H1 (cell line): Measurements from ENCODE around the gene MYLK4. TPM values are rescaled to one million over a fixed set of nuclear protein-coding genes. Genes with fewer than 3 reads are reported as not detected.

Experiments
- CTCF ChIA-PET: fragments of 300-600 bp; sonication (Branson Sonifier 250); formaldehyde crosslinking; loops from one replicate; lab custom pipeline; 2021; ENCODE audit not compliant: partially characterized antibody; lab: Charles Lee
- POLR2A ChIA-PET: fragments of 300-600 bp; sonication (Branson Sonifier 250); formaldehyde crosslinking; loops from one replicate; lab custom pipeline; 2021; ENCODE audit warnings: inconsistent platforms; ENCODE audit not compliant: partially characterized antibody; lab: Charles Lee
- DNase-seq, 2 experiments: peaks; one replicate each; pipeline versions ENCODE4 v3.0.0 to v3.0.0-alpha.2; 2010 to 2022; ENCODE audit warnings: low spot score in 2 of 2, low read depth in 1 of 2, mixed read lengths in 1 of 2
- FAIRE-seq: peaks from 2 replicates; lab custom pipeline; 2011; peaks lifted over from hg19 to GRCh38; lab: Jason Lieb, UNC
- H2AFZ ChIP-seq: 2 replicates; pipeline ENCODE4 v1.8.1; 2012; ENCODE audit warnings: low read length, inconsistent platforms
- H2AK5ac ChIP-seq: 2 replicates; pipeline ENCODE4 v1.6.1; 2013; ENCODE audit warnings: low read depth, low read length
- H2BK120ac ChIP-seq: replicated peaks from 2 replicates; pipeline ENCODE3; 2013; ENCODE audit warnings: low read depth, low read length, inconsistent platforms
- H2BK12ac ChIP-seq: 2 replicates; pipeline ENCODE4 v1.6.1; 2013; ENCODE audit warnings: low read depth, low read length
- H2BK15ac ChIP-seq: 2 replicates; pipeline ENCODE4 v1.6.1; 2013; ENCODE audit warnings: low read length
- H2BK20ac ChIP-seq: 2 replicates; pipeline ENCODE4 v1.6.1; 2013; ENCODE audit warnings: low read length
- H2BK5ac ChIP-seq: 2 replicates; pipeline ENCODE4 v1.6.1; 2013; ENCODE audit warnings: low read depth, low read length
- H3K14ac ChIP-seq: 2 replicates; pipeline ENCODE4 v1.6.1; 2013; ENCODE audit warnings: inconsistent platforms; ENCODE audit not compliant: insufficient read length
- H3K18ac ChIP-seq: 2 replicates; pipeline ENCODE4 v1.6.1; 2013; ENCODE audit warnings: low read length; ENCODE audit errors: extremely low read depth
- H3K23ac ChIP-seq: 2 replicates; pipeline ENCODE4 v1.6.1; 2013; ENCODE audit warnings: inconsistent platforms; ENCODE audit not compliant: insufficient read length
- H3K23me2 ChIP-seq: 2 replicates; pipeline ENCODE4 v1.6.1; 2013; ENCODE audit warnings: low read depth, low read length
- H3K27ac ChIP-seq: 2 replicates; pipeline ENCODE4 v1.6.1; 2011; ENCODE audit warnings: low read depth, low read length, inconsistent platforms
- H3K27me3 ChIP-seq, 4 experiments: replicated peaks in 1 of 4; 1 replicate in 1 of 4; 2 replicates in 3 of 4; pipeline versions ENCODE4 v1.6.1 to v1.8.1; 2011 to 2013; ENCODE audit warnings: low read length in 3 of 4, mild to moderate bottlenecking in 3 of 4, inconsistent platforms in 2 of 4, mixed read lengths in 2 of 4, moderate library complexity in 1 of 4; ENCODE audit not compliant: control insufficient read depth in 3 of 4, insufficient read depth in 3 of 4; ENCODE audit errors: extremely low read depth in 1 of 4
- H3K36me3 ChIP-seq, 4 experiments: 2 replicates each; pipeline versions ENCODE4 v1.6.1 to v1.8.1; 2011 to 2013; ENCODE audit warnings: mild to moderate bottlenecking in 4 of 4, low read length in 3 of 4, moderate library complexity in 2 of 4, control low read depth in 1 of 4, inconsistent platforms in 1 of 4; ENCODE audit not compliant: insufficient read depth in 4 of 4, control insufficient read depth in 2 of 4
- H3K4ac ChIP-seq: replicated peaks from 2 replicates; pipeline ENCODE3; 2013; ENCODE audit warnings: low read length, low read depth, mixed read lengths, inconsistent platforms; ENCODE audit not compliant: insufficient read length
- H3K4me1 ChIP-seq, 4 experiments: replicated peaks in 1 of 4; 1 replicate in 1 of 4; 2 replicates in 3 of 4; pipeline versions ENCODE4 v1.6.1 to v1.8.1; 2011 to 2013; ENCODE audit warnings: low read length in 3 of 4, inconsistent platforms in 2 of 4, mixed read lengths in 1 of 4; ENCODE audit not compliant: insufficient read depth in 4 of 4, control insufficient read depth in 3 of 4
- H3K4me2 ChIP-seq, 2 experiments: 2 replicates each; pipeline versions ENCODE4 v1.6.1 to v1.8.1; 2011 to 2013; ENCODE audit warnings: low read depth in 2 of 2, low read length in 2 of 2, control low read depth in 1 of 2, inconsistent platforms in 1 of 2, mild to moderate bottlenecking in 1 of 2; ENCODE audit not compliant: insufficient read depth in 1 of 2
- H3K4me3 ChIP-seq, 4 experiments: fragments of 200-600, 300-600 bp in 1 of 4; sonication (generic), shearing (Covaris generic), sonication (Bioruptor Twin) in 1 of 4; 2 replicates each; pipeline versions ENCODE4 v1.5.1 to v1.8.1; 2011 to 2016; ENCODE audit warnings: low read length in 4 of 4, low read depth in 3 of 4, control low read depth in 2 of 4, inconsistent platforms in 2 of 4, mild to moderate bottlenecking in 2 of 4, mixed read lengths in 1 of 4, moderate library complexity in 1 of 4; ENCODE audit not compliant: insufficient read depth in 2 of 4; ENCODE audit errors: extremely low read depth in 1 of 4
- H3K56ac ChIP-seq: replicated peaks from 2 replicates; pipeline ENCODE3; 2013; ENCODE audit warnings: low read depth, mild to moderate bottlenecking, mixed read lengths, low read length, inconsistent platforms; ENCODE audit not compliant: insufficient read length
- H3K79me1 ChIP-seq: 2 replicates; pipeline ENCODE4 v1.6.1; 2013; ENCODE audit warnings: low read depth, low read length, control low read depth
- H3K79me2 ChIP-seq, 2 experiments: 2 replicates each; pipeline versions ENCODE4 v1.6.1 to v1.8.1; 2012 to 2013; ENCODE audit warnings: low read length in 2 of 2, mild to moderate bottlenecking in 2 of 2, inconsistent platforms in 1 of 2; ENCODE audit not compliant: insufficient read depth in 2 of 2, control insufficient read depth in 1 of 2
- H3K9ac ChIP-seq, 4 experiments: replicated peaks in 1 of 4; 1 replicate in 1 of 4; 2 replicates in 3 of 4; pipeline versions ENCODE4 v1.6.1 to v1.8.1; 2011 to 2013; ENCODE audit warnings: low read depth in 3 of 4, low read length in 3 of 4, control low read depth in 2 of 4, mild to moderate bottlenecking in 2 of 4, moderate library complexity in 2 of 4, inconsistent platforms in 1 of 4; ENCODE audit errors: extremely low read depth in 1 of 4
- H3K9me3 ChIP-seq, 2 experiments: 2 replicates each; pipeline versions ENCODE4 v1.6.1 to v1.8.1; 2012 to 2013; ENCODE audit warnings: mild to moderate bottlenecking in 2 of 2, moderate library complexity in 2 of 2, control low read depth in 1 of 2, inconsistent platforms in 1 of 2, low read depth in 1 of 2, low read length in 1 of 2, mixed read lengths in 1 of 2; ENCODE audit not compliant: insufficient read depth in 2 of 2
- H4K20me1 ChIP-seq, 2 experiments: replicated peaks in 1 of 2; 2 replicates each; pipeline versions ENCODE3 to v1.8.1; 2011 to 2013; ENCODE audit warnings: inconsistent platforms in 2 of 2, low read length in 2 of 2, mild to moderate bottlenecking in 1 of 2; ENCODE audit not compliant: insufficient read depth in 2 of 2, control insufficient read depth in 1 of 2
- H4K5ac ChIP-seq: 2 replicates; pipeline ENCODE4 v1.6.1; 2013; ENCODE audit warnings: low read length, low read depth, mixed read lengths, inconsistent platforms; ENCODE audit not compliant: insufficient read length
- H4K8ac ChIP-seq: 2 replicates; pipeline ENCODE4 v1.8.0; 2013; ENCODE audit warnings: mild to moderate bottlenecking, moderate library complexity, low read length, inconsistent platforms; ENCODE audit not compliant: insufficient read depth; ENCODE audit errors: extremely low read depth
- H4K91ac ChIP-seq: replicated peaks from 2 replicates; pipeline ENCODE3; 2013; ENCODE audit warnings: low read length, mixed read lengths, inconsistent platforms; ENCODE audit not compliant: insufficient read length
- ATF3 ChIP-seq: IDR thresholded peaks from 2 replicates; pipeline ENCODE4 v1.6.1; 2011; ENCODE audit warnings: low read depth, mild to moderate bottlenecking, low read length; ENCODE audit not compliant: insufficient read depth
- CEBPB ChIP-seq: IDR thresholded peaks from 2 replicates; pipeline ENCODE4 v1.6.1; 2012; ENCODE audit warnings: low read depth, low read length
- CTBP2 ChIP-seq: IDR thresholded peaks from 2 replicates; pipeline ENCODE4 v1.7.0; 2011; ENCODE audit warnings: borderline replicate concordance, mild to moderate bottlenecking, moderate library complexity, mixed read lengths, low read length; ENCODE audit not compliant: insufficient read depth, insufficient read length
- E2F6 ChIP-seq: IDR thresholded peaks from 2 replicates; pipeline ENCODE4 v1.6.1; 2012; ENCODE audit warnings: inconsistent platforms
- HDAC2 ChIP-seq, 2 experiments: fragments of 300-600 bp in 1 of 2; sonication (generic) in 1 of 2; IDR thresholded peaks; 2 replicates each; pipeline ENCODE4 v1.6.1; 2011 to 2012; ENCODE audit warnings: low read depth in 2 of 2, low read length in 2 of 2, mild to moderate bottlenecking in 2 of 2, moderate library complexity in 2 of 2, borderline replicate concordance in 1 of 2, inconsistent platforms in 1 of 2
- NANOG ChIP-seq: IDR thresholded peaks from 2 replicates; pipeline ENCODE4 v1.6.1; 2011; ENCODE audit warnings: low read length, low read depth, mild to moderate bottlenecking, inconsistent platforms; ENCODE audit not compliant: insufficient read depth, poor library complexity, severe bottlenecking
- SAP30 ChIP-seq: fragments of 300-600 bp; sonication (generic); IDR thresholded peaks from 2 replicates; pipeline ENCODE4 v1.7.1; 2012; ENCODE audit warnings: low read length, moderate library complexity, mild to moderate bottlenecking, inconsistent platforms; ENCODE audit not compliant: insufficient read depth, insufficient replicate concordance
- SP1 ChIP-seq: IDR thresholded peaks from 2 replicates; pipeline ENCODE4 v1.6.1; 2011; ENCODE audit warnings: low read depth, low read length
- ZNF274 ChIP-seq: IDR thresholded peaks from 2 replicates; pipeline ENCODE4 v1.7.0; 2012; ENCODE audit warnings: low read length, borderline replicate concordance; ENCODE audit errors: extremely low read depth
- WGBS, 2 experiments: shearing (Covaris generic) in 1 of 2; methylation state at CpG; one replicate each; pipeline versions ENCODE4 v1.1.6 to v1.1.7; 2013 to 2015; ENCODE audit warnings: low lambda C conversion rate in 2 of 2, mixed read lengths in 2 of 2, inconsistent platforms in 1 of 2, low coverage in 1 of 2, missing lambda C conversion rate in 1 of 2; ENCODE audit not compliant: insufficient replicate concordance in 2 of 2, insufficient coverage in 1 of 2, insufficient read length in 1 of 2; ENCODE audit errors: extremely low coverage in 1 of 2, missing lambda C conversion rate in 1 of 2; 5-methylcytosine and 5-hydroxymethylcytosine counted together
- polyA plus RNA-seq, 7 experiments: library from polyadenylated mRNA; depleted of rRNA in 3 of 7; stranded (reverse) in 5 of 7; unstranded in 2 of 7; fragments of >200 nt in 5 of 7; fragments of 200-250 nt in 2 of 7; gene quantifications; 1 replicate in 5 of 7; 2 replicates in 1 of 7; 4 replicates in 1 of 7; pipeline versions ENCODE4 v1.2.1 to v1.2.3, GENCODE V29; 2011 to 2013; ENCODE audit warnings: missing spikeins in 2 of 7, mixed read lengths in 2 of 7
- total RNA-seq: library from RNA; stranded (reverse); fragmentation: NEBNext Ultra II Directional; extraction: Animal tissue kit (Norgen Biotek cat#: 25700); gene quantifications from 2 replicates; pipeline ENCODE4 v1.2.1, GENCODE V29; 2021

Gene MYLK4
- total and polyA plus RNA-seq, 2 of the 8 experiments (the other 6 are each of a cell fraction or from before 2014, with no cell fraction given), result 0.11 to 0.17 TPM

- no peak overlapping the region for H3K27ac ChIP-seq
- H3K23ac ChIP-seq, result no peak overlapping the region
- no peak overlapping the region for H2BK20ac ChIP-seq
- 80% methylated on average over 4 of the region's 4 CpGs; no CpG with 5 or more reads in 1 of the 2 experiments for WGBS, 2 experiments
- H3K14ac ChIP-seq, result no peak overlapping the region
- ChIA-PET CTCF (interaction anchor here (0.5 to 4.2 kb wide), 54 partner anchors 9 to 317 kb away, joined by 3 to 38 read pairs (median 5); partner anchors contain the start of genes SERPINB1 and SERPINB9), POLR2A (interaction anchor here (0.7 to 2.2 kb wide), 7 partner anchors 12 to 218 kb away, joined by 3 to 6 read pairs (median 3); partner anchors contain the start of gene SERPINB1)
- H2BK120ac ChIP-seq, result no peak overlapping the region
- H3K79me2 ChIP-seq, result peaks cover 0 to 8% of the 10 kb centered on the region in 2 experiments; a peak in 1 of 4 replicates
- no peak overlapping the region for H2BK5ac ChIP-seq
- no peak overlapping the region for H4K8ac ChIP-seq
- H2AK5ac ChIP-seq, result no peak overlapping the region
- FAIRE-seq (no peak), DNase-seq (no peak)
- H3K4me2 ChIP-seq, result no peak overlapping the region
- H3K36me3 ChIP-seq, result no peaks in the 10 kb centered on the region
- H3K4me3 ChIP-seq, result no peak overlapping the region
- H4K20me1 ChIP-seq, result no peaks in the 10 kb centered on the region
- no peak overlapping the region for H4K91ac ChIP-seq
- H3K4me1 ChIP-seq, result no peaks in the 10 kb centered on the region; a peak in 1 of 7 replicates
- no peaks in the 10 kb centered on the region for H3K23me2 ChIP-seq
- no peak overlapping the region for H2AFZ ChIP-seq
- no peak overlapping the region for H3K56ac ChIP-seq
- no peak overlapping the region for H3K9ac ChIP-seq
- H4K5ac ChIP-seq, result no peak overlapping the region
- no peak overlapping the region for H2BK12ac ChIP-seq
- H3K27me3 ChIP-seq, result no peaks in the 10 kb centered on the region
- H3K18ac ChIP-seq, result no peak overlapping the region
- H3K79me1 ChIP-seq, result no peaks in the 10 kb centered on the region; the same call in 1 of the 2 replicates
- no peaks in the 10 kb centered on the region for H3K9me3 ChIP-seq
- H3K4ac ChIP-seq, result no peak overlapping the region
- no peak overlapping the region for H2BK15ac ChIP-seq
- TF ChIP-seq E2F6 (no peak), CEBPB (no peak), CTBP2 (no peak), NANOG (no peak), ATF3 (no peak), SAP30 (no peak), HDAC2 (IDR thresholded peaks at IDR 0.05; ENCODE audit: borderline replicate concordance in 1 of 2, low read depth in 2 of 2, low read length in 2 of 2) (no peak), SP1 (no peak), ZNF274 (no peak)
Observed at GRCh38 chr6:2791450-2791974, 40.8 kb upstream of the MYLK4 start.
